WTC11 (cell line): Measurements from ENCODE around the gene MYORG. TPM values are rescaled to one million over a fixed set of nuclear protein-coding genes. Genes with fewer than 3 reads are reported as not detected.

Source experiments
- ATAC-seq: fragments of 200-7000 bp; cut with Tn5 transposase; 2 replicates; pipeline ENCODE4 v1.10.0; 2021; ENCODE audit warnings: mild to moderate bottlenecking, moderate library complexity
- CTCF ChIA-PET: fragments of 300-600 bp; sonication (Branson Sonifier 250); formaldehyde crosslinking; loops from one replicate; lab custom pipeline; 2021; ENCODE audit warnings: antibody characterized with exemption; lab: Charles Lee
- POLR2A ChIA-PET: fragments of 350-600 bp; sonication (Branson Sonifier 250); formaldehyde crosslinking; loops from one replicate; lab custom pipeline; 2021; ENCODE audit warnings: antibody characterized with exemption; lab: Charles Lee
- DNase-seq: peaks from one replicate; pipeline ENCODE4 v3.0.0; 2021; ENCODE audit warnings: low spot score
- H3K27ac Mint-ChIP-seq: 2 replicates; pipeline ENCODE4 v1.8.0; 2021; ENCODE audit warnings: mixed read lengths
- H3K27me3 Mint-ChIP-seq: 2 replicates; pipeline ENCODE4 v1.8.0; 2021; ENCODE audit warnings: low read depth, mild to moderate bottlenecking, moderate library complexity, mixed read lengths
- H3K36me3 Mint-ChIP-seq: 2 replicates; pipeline ENCODE4 v1.8.0; 2021; ENCODE audit warnings: mixed read lengths
- H3K4me1 Mint-ChIP-seq: 2 replicates; pipeline ENCODE4 v1.8.0; 2022; ENCODE audit warnings: mixed read lengths
- H3K4me3 Mint-ChIP-seq: 2 replicates; pipeline ENCODE4 v1.8.0; 2021; ENCODE audit warnings: mild to moderate bottlenecking, moderate library complexity, mixed read lengths
- H3K9me3 Mint-ChIP-seq: 2 replicates; pipeline ENCODE4 v1.8.0; 2021; ENCODE audit warnings: mixed read lengths
- ATF2 ChIP-seq: sonication (generic); formaldehyde crosslinking; IDR thresholded peaks from 2 replicates; pipeline ENCODE4 v1.8.1; 2022; ENCODE audit warnings: low read depth, missing genetic modification reagents, borderline replicate concordance
- CREB1 ChIP-seq: sonication (generic); formaldehyde crosslinking; IDR thresholded peaks from 2 replicates; pipeline ENCODE4 v1.8.0; 2023; ENCODE audit warnings: mild to moderate bottlenecking, missing genetic modification reagents
- ETV6 ChIP-seq: sonication (generic); formaldehyde crosslinking; IDR thresholded peaks from 2 replicates; pipeline ENCODE4 v1.8.1; 2022; ENCODE audit warnings: mild to moderate bottlenecking, missing genetic modification reagents
- FOXP4 ChIP-seq: sonication (generic); formaldehyde crosslinking; IDR thresholded peaks from 2 replicates; pipeline ENCODE4 v1.8.0; 2022; ENCODE audit warnings: mild to moderate bottlenecking, missing genetic modification reagents
- MXD4 ChIP-seq: fragments of 250-450 bp; sonication (Bioruptor Pico); IDR thresholded peaks from 2 replicates; pipeline ENCODE4 v1.8.0; 2021; ENCODE audit warnings: mild to moderate bottlenecking, moderate library complexity, borderline replicate concordance
- NFATC4 ChIP-seq: fragments of 250-450 bp; sonication (Bioruptor Pico); IDR thresholded peaks from 2 replicates; pipeline ENCODE4 v1.9.0; 2021; ENCODE audit warnings: mild to moderate bottlenecking
- ZNF416 ChIP-seq: fragments of 250-450 bp; sonication (Bioruptor Pico); IDR thresholded peaks from 2 replicates; pipeline ENCODE4 v1.9.0; 2021; ENCODE audit warnings: mild to moderate bottlenecking, inconsistent platforms
- total RNA-seq: library from RNA; stranded (reverse); gene quantifications from 3 replicates; pipeline ENCODE4 v1.2.3, GENCODE V29; 2021
- TF ChIP-seq, protein P1 (sequence below): sonication (generic); formaldehyde crosslinking; IDR thresholded peaks from 2 replicates; pipeline ENCODE4 v1.8.0; 2023; ENCODE audit warnings: missing genetic modification reagents, mild to moderate bottlenecking, borderline replicate concordance
- TF ChIP-seq, protein P2 (sequence below): fragments of 200-600 bp; IDR thresholded peaks from 2 replicates; pipeline ENCODE4 v1.8.0; 2022; ENCODE audit warnings: antibody characterized with exemption

The MYORG gene
- total RNA-seq, 1 experiment from 2014 or later, result 18.9 TPM

DNA sequence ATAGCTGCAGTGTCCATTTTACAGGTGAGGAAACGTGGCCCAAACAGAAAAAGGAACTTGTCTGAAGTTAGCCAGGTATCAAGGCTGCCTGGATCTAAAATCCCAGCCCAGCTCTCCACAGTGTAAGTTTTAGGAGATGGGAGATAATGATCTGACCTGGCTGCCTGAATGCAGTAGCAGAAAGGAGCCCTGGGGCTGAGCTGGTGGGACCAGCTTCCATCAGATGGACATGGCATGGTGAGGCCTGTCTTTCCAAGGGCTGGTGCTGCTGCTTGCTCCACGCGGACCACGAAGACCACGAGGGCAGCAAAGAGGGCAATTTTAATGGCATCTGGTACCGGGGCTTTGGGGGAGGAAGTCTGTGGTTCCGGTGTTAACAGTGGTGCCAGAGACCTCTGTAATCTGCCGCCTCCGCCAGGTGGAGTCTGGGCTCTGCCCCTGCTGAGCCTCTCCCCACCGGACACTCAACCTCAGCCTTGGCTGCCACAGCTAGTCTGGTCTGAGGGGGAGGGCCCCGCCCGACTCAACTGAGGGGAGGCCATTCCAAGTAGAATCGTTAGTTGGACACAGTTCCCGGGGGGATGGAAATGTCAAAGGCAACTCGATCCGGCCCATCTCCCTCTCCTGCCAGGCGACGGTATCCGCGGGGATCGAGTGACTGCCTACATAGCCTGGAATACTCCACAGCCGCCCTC lies 650 bp downstream of the MYORG start:
- ChIA-PET POLR2A (interaction anchor here (0.8 to 1.5 kb wide), 4 partner anchors 12 to 42 kb away, joined by 3 read pairs; no protein-coding TSS in a partner anchor), CTCF (interaction anchor here (0.8 to 7.9 kb wide), 12 partner anchors 9 to 216 kb away, joined by 3 to 168 read pairs (median 5); partner anchors contain the start of genes DNAI1 and FAM219A)
- Mint-ChIP-seq H3K4me3 (peak overlapping the region; percentile 93), H3K27ac (peak overlapping the region; percentile 82; the same call in 1 of the 2 replicates), H3K9me3 (no peaks in the 10 kb centered on the region), H3K27me3 (peaks cover 25% of the 10 kb centered on the region), H3K4me1 (peaks cover 29% of the 10 kb centered on the region), H3K36me3 (peaks cover 8% of the 10 kb centered on the region)
- no peak for TF ChIP-seq NFATC4 (CRISPR knock-in tag)
- TF ChIP-seq ETV6 (CRISPR knock-in tag), result peak; percentile 56; the same call in 1 of the 2 replicates
- TF ChIP-seq FOXP4 (CRISPR knock-in tag), result peak; percentile 21; the same call in 1 of the 2 replicates
- ATAC-seq (peak; percentile 8), DNase-seq (peak; percentile 63)

GRCh38 chr9:34374905-34375552 lies 1.7 kb downstream of the MYORG start:
- Mint-ChIP-seq H3K27me3 (peaks cover 17% of the 10 kb centered on the region), H3K9me3 (no peaks in the 10 kb centered on the region), H3K4me1 (peaks cover 26% of the 10 kb centered on the region), H3K4me3 (peak overlapping the region; percentile 93), H3K36me3 (peaks cover 17% of the 10 kb centered on the region), H3K27ac (peak overlapping the region; percentile 83)
- CTCF ChIA-PET, result interaction anchor here (0.7 to 7.9 kb wide), 10 partner anchors 8 to 216 kb away, joined by 3 to 168 read pairs (median 4); no protein-coding TSS in a partner anchor
- ATAC-seq (peak; percentile 0), DNase-seq (peak; percentile 33)
- no peak for TF ChIP-seq ATF2 (CRISPR knock-in tag)
- peak; percentile 43; the same call in 1 of the 2 replicates for TF ChIP-seq CREB1 (CRISPR knock-in tag)
- POLR2A ChIA-PET, result interaction anchor here (1.0 to 1.5 kb wide), 4 partner anchors 29 to 43 kb away, joined by 3 to 5 read pairs (median 4); no protein-coding TSS in a partner anchor

DNA sequence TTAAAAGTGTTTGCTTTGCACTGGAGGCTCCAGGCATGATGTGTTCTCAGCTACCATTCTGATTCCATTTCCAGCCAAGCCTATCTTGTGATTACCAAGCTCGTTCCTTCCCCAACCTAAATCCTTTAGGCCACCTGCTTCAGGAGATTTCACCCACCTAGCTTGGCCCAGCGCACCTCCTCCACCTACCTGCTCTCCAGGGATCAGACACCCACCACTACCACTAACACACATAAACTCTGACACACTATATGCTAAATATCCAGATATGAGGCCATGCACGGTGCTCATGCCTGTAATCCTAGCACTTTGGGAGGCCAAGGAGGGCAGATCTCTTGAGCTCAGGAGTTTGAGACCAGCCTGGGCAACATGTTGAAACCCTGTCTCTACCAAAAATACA lies 2.4 kb downstream of the MYORG start:
- DNase-seq (no peak), ATAC-seq (no peak)
- no peaks in the 10 kb centered on the region for H3K9me3 Mint-ChIP-seq
- peaks cover 19% of the 10 kb centered on the region for H3K36me3 Mint-ChIP-seq
- H3K27ac Mint-ChIP-seq, result peak overlapping the region; percentile 27; the same call in 1 of the 2 replicates
- CTCF ChIA-PET, result interaction anchor here (0.9 to 7.9 kb wide), 6 partner anchors 24 to 217 kb away, joined by 3 to 168 read pairs (median 10); no protein-coding TSS in a partner anchor
- POLR2A ChIA-PET, result interaction anchor here (0.7 to 1.2 kb wide), 3 partner anchors 40 to 125 kb away, joined by 4 to 5 read pairs (median 4); no protein-coding TSS in a partner anchor
- no peak overlapping the region for H3K4me3 Mint-ChIP-seq
- H3K4me1 Mint-ChIP-seq, result peaks cover 26% of the 10 kb centered on the region
- H3K27me3 Mint-ChIP-seq, result peaks cover 12% of the 10 kb centered on the region
- TF ChIP-seq, protein P1, sequence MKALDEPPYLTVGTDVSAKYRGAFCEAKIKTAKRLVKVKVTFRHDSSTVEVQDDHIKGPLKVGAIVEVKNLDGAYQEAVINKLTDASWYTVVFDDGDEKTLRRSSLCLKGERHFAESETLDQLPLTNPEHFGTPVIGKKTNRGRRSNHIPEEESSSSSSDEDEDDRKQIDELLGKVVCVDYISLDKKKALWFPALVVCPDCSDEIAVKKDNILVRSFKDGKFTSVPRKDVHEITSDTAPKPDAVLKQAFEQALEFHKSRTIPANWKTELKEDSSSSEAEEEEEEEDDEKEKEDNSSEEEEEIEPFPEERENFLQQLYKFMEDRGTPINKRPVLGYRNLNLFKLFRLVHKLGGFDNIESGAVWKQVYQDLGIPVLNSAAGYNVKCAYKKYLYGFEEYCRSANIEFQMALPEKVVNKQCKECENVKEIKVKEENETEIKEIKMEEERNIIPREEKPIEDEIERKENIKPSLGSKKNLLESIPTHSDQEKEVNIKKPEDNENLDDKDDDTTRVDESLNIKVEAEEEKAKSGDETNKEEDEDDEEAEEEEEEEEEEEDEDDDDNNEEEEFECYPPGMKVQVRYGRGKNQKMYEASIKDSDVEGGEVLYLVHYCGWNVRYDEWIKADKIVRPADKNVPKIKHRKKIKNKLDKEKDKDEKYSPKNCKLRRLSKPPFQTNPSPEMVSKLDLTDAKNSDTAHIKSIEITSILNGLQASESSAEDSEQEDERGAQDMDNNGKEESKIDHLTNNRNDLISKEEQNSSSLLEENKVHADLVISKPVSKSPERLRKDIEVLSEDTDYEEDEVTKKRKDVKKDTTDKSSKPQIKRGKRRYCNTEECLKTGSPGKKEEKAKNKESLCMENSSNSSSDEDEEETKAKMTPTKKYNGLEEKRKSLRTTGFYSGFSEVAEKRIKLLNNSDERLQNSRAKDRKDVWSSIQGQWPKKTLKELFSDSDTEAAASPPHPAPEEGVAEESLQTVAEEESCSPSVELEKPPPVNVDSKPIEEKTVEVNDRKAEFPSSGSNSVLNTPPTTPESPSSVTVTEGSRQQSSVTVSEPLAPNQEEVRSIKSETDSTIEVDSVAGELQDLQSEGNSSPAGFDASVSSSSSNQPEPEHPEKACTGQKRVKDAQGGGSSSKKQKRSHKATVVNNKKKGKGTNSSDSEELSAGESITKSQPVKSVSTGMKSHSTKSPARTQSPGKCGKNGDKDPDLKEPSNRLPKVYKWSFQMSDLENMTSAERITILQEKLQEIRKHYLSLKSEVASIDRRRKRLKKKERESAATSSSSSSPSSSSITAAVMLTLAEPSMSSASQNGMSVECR, result no peak
- no peak for TF ChIP-seq ZNF416 (CRISPR knock-in tag)
- TF ChIP-seq, protein P2, sequence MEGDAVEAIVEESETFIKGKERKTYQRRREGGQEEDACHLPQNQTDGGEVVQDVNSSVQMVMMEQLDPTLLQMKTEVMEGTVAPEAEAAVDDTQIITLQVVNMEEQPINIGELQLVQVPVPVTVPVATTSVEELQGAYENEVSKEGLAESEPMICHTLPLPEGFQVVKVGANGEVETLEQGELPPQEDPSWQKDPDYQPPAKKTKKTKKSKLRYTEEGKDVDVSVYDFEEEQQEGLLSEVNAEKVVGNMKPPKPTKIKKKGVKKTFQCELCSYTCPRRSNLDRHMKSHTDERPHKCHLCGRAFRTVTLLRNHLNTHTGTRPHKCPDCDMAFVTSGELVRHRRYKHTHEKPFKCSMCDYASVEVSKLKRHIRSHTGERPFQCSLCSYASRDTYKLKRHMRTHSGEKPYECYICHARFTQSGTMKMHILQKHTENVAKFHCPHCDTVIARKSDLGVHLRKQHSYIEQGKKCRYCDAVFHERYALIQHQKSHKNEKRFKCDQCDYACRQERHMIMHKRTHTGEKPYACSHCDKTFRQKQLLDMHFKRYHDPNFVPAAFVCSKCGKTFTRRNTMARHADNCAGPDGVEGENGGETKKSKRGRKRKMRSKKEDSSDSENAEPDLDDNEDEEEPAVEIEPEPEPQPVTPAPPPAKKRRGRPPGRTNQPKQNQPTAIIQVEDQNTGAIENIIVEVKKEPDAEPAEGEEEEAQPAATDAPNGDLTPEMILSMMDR, result no peak
- TF ChIP-seq MXD4, result no peak
